ENCODE measurements around the gene LHFPL3. TPM values are rescaled to one million over a fixed set of nuclear protein-coding genes. Genes with fewer than 3 reads are reported as not detected.

LHFPL3 gene
- polyA plus RNA-seq, 1 of the 3 experiments (the other 2 are of a cell fraction), result not detected

DNA sequence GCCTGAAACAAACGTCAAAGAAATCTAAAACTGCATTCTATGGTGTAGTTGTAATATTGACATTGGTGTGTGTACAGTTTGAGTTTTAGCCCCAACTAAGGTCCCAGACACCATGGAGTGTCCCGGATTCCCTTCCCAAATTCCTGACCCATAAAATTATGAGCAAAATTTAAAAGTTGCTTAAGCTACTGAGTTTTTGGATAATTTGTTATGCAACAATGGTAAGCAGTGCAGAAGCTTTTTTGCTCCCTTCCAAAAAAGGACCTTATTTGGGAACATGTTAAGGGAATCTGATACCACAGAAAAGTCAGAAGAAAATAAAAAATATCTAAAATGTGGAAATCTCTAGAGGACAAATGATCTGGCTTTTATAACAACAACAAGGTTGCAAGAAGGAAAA, 622.4 kb downstream of the LHFPL3 start:
- Histone ChIP-seq H3K4me1 (ENCODE audit: control insufficient read depth in 1 of 2, insufficient read depth in 2 of 2, low read depth in 1 of 2, low read length in 1 of 2) (peaks cover 0 to 2% of the 10 kb centered on the region in 2 experiments; a peak in 1 of 4 replicates), H2AFZ (ENCODE audit: low read depth) (no peak overlapping the region), H3K9ac (no peak overlapping the region), H4K20me1 (ENCODE audit: insufficient read depth) (no peaks in the 10 kb centered on the region), H3K27ac (ENCODE audit: low read depth in 2 of 2, low read length in 1 of 2) (no peak overlapping the region), H3K9me2 (no peaks in the 10 kb centered on the region), H3K9me3 (no peaks in the 10 kb centered on the region), H3K79me2 (ENCODE audit: insufficient read depth) (no peaks in the 10 kb centered on the region), H3K27me3 (ENCODE audit: insufficient read depth) (no peaks in the 10 kb centered on the region), H3K36me3 (replicated peaks in 1 of 2; ENCODE audit: control insufficient read depth in 1 of 2, insufficient read depth in 2 of 2, low read length in 1 of 2) (no peaks in the 10 kb centered on the region), H3K4me2 (no peak overlapping the region), H3F3A (replicated peaks; ENCODE audit: insufficient read depth) (peaks cover 3% of the 10 kb centered on the region), H3K4me3 (ENCODE audit: low read depth in 2 of 2, low read length in 1 of 2) (no peak overlapping the region)
- CTCF ChIA-PET, result interaction anchor here (0.7 to 2.0 kb wide), 2 partner anchors 31 to 67 kb away, joined by 3 to 6 read pairs; no protein-coding TSS in a partner anchor
- no peak for TF ChIP-seq TCF12 (IDR thresholded peaks at IDR 0.05)
- TF ChIP-seq EZH2phosphoT487 (IDR thresholded peaks at IDR 0.05; ENCODE audit: borderline replicate concordance, low read depth), result no peak
- TF ChIP-seq, protein P1, sequence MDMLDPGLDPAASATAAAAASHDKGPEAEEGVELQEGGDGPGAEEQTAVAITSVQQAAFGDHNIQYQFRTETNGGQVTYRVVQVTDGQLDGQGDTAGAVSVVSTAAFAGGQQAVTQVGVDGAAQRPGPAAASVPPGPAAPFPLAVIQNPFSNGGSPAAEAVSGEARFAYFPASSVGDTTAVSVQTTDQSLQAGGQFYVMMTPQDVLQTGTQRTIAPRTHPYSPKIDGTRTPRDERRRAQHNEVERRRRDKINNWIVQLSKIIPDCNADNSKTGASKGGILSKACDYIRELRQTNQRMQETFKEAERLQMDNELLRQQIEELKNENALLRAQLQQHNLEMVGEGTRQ (IDR thresholded peaks at IDR 0.05; ENCODE audit: borderline replicate concordance, low read depth, low read length), result no peak
- TF ChIP-seq RXRA (IDR thresholded peaks at IDR 0.05; ENCODE audit: borderline replicate concordance, low read depth), result no peak
- no peak for TF ChIP-seq TEAD4 (IDR thresholded peaks at IDR 0.05; ENCODE audit: borderline replicate concordance, insufficient read depth)
- no peak for TF ChIP-seq FOSL2 (IDR thresholded peaks at IDR 0.05; ENCODE audit: borderline replicate concordance, low read depth)
- TF ChIP-seq, protein P2, sequence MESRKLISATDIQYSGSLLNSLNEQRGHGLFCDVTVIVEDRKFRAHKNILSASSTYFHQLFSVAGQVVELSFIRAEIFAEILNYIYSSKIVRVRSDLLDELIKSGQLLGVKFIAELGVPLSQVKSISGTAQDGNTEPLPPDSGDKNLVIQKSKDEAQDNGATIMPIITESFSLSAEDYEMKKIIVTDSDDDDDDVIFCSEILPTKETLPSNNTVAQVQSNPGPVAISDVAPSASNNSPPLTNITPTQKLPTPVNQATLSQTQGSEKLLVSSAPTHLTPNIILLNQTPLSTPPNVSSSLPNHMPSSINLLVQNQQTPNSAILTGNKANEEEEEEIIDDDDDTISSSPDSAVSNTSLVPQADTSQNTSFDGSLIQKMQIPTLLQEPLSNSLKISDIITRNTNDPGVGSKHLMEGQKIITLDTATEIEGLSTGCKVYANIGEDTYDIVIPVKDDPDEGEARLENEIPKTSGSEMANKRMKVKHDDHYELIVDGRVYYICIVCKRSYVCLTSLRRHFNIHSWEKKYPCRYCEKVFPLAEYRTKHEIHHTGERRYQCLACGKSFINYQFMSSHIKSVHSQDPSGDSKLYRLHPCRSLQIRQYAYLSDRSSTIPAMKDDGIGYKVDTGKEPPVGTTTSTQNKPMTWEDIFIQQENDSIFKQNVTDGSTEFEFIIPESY (IDR thresholded peaks at IDR 0.05; ENCODE audit: borderline replicate concordance, low read depth), result no peak
- 78% methylated on average over 2 of the region's 2 CpGs for WGBS (ENCODE audit: low lambda C conversion rate)
- POLR2A ChIA-PET, result interaction anchor here (0.6 kb wide), 1 partner anchor 1143 kb away, joined by 5 read pairs; no protein-coding TSS in a partner anchor
- DNase-seq, result no peak

DNA sequence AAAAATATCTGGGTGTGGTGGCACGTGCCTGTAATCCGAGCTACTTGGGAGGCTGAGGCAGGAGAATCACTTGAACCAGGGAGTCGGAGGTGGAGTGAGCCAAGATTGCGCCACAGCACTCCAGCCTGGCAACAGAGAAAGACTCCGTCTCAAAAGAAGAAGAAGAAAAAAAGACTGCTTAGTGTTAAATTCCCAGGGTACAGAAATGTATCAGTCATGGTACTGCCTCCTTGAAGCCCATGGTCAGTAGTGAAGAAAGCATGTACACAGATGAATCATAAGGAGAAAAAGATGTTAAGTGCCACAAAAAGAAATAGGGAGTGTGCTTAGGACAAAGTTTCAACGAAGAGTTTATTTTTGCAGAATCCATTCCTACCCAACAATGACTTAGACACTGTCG, 623.1 kb downstream of the LHFPL3 start:
- no peak for TF ChIP-seq GATA2 (CRISPR knock-in tag; IDR thresholded peaks at IDR 0.05)
- TF ChIP-seq, protein P3, sequence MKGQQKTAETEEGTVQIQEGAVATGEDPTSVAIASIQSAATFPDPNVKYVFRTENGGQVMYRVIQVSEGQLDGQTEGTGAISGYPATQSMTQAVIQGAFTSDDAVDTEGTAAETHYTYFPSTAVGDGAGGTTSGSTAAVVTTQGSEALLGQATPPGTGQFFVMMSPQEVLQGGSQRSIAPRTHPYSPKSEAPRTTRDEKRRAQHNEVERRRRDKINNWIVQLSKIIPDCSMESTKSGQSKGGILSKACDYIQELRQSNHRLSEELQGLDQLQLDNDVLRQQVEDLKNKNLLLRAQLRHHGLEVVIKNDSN (IDR thresholded peaks at IDR 0.05; ENCODE audit: borderline replicate concordance, low read depth), result no peak
- TF ChIP-seq JUND (IDR thresholded peaks at IDR 0.05), result no peak
- no peak for TF ChIP-seq YY1 (IDR thresholded peaks at IDR 0.05; ENCODE audit: low read depth)
- no peak for TF ChIP-seq RCOR1 (IDR thresholded peaks at IDR 0.05; ENCODE audit: low read length)
- TF ChIP-seq, protein P4, sequence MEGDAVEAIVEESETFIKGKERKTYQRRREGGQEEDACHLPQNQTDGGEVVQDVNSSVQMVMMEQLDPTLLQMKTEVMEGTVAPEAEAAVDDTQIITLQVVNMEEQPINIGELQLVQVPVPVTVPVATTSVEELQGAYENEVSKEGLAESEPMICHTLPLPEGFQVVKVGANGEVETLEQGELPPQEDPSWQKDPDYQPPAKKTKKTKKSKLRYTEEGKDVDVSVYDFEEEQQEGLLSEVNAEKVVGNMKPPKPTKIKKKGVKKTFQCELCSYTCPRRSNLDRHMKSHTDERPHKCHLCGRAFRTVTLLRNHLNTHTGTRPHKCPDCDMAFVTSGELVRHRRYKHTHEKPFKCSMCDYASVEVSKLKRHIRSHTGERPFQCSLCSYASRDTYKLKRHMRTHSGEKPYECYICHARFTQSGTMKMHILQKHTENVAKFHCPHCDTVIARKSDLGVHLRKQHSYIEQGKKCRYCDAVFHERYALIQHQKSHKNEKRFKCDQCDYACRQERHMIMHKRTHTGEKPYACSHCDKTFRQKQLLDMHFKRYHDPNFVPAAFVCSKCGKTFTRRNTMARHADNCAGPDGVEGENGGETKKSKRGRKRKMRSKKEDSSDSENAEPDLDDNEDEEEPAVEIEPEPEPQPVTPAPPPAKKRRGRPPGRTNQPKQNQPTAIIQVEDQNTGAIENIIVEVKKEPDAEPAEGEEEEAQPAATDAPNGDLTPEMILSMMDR (IDR thresholded peaks at IDR 0.05), result no peak
- TF ChIP-seq TCF12 (IDR thresholded peaks at IDR 0.05), result no peak
- TF ChIP-seq, protein P5, sequence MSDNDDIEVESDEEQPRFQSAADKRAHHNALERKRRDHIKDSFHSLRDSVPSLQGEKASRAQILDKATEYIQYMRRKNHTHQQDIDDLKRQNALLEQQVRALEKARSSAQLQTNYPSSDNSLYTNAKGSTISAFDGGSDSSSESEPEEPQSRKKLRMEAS (IDR thresholded peaks at IDR 0.05; ENCODE audit: low read depth), result no peak
- TF ChIP-seq MEF2A (IDR thresholded peaks at IDR 0.05; ENCODE audit: borderline replicate concordance, low read depth), result no peak
- no peak for TF ChIP-seq EZH2phosphoT487 (IDR thresholded peaks at IDR 0.05; ENCODE audit: borderline replicate concordance, low read depth)
- TF ChIP-seq, protein P2 (IDR thresholded peaks at IDR 0.05; ENCODE audit: borderline replicate concordance, low read depth), result no peak
- TF ChIP-seq FOXJ3 (CRISPR knock-in tag; IDR thresholded peaks at IDR 0.05), result no peak
- no peak for TF ChIP-seq EP300 (IDR thresholded peaks at IDR 0.05; ENCODE audit: borderline replicate concordance in 1 of 2, low read depth in 1 of 2, low read length in 1 of 2)
- TF ChIP-seq NRF1 (IDR thresholded peaks at IDR 0.05; ENCODE audit: low read depth, low read length), result no peak
- no peak for TF ChIP-seq FOSL2 (IDR thresholded peaks at IDR 0.05; ENCODE audit: borderline replicate concordance, low read depth)
- no peak for DNase-seq
- 85% methylated on average over 7 of the region's 7 CpGs for WGBS (ENCODE audit: low lambda C conversion rate)
- no peak overlapping the region for H3K27ac ChIP-seq (ENCODE audit: low read depth in 2 of 2, low read length in 1 of 2)
- no peaks in the 10 kb centered on the region for H3F3A ChIP-seq (replicated peaks; ENCODE audit: insufficient read depth)
- H3K9me3 ChIP-seq, result no peaks in the 10 kb centered on the region
- no peaks in the 10 kb centered on the region for H3K4me1 ChIP-seq (ENCODE audit: control insufficient read depth in 1 of 2, insufficient read depth in 2 of 2, low read depth in 1 of 2, low read length in 1 of 2)
- H3K4me2 ChIP-seq, result no peak overlapping the region
- CTCF ChIA-PET, result no interaction called here
- H3K4me3 ChIP-seq (ENCODE audit: low read depth in 2 of 2, low read length in 1 of 2), result no peak overlapping the region
- H3K9ac ChIP-seq, result no peak overlapping the region
- H3K79me2 ChIP-seq (ENCODE audit: insufficient read depth), result no peaks in the 10 kb centered on the region
- H4K20me1 ChIP-seq (ENCODE audit: insufficient read depth), result no peaks in the 10 kb centered on the region
- POLR2A ChIA-PET, result no interaction called here
- H3K36me3 ChIP-seq (replicated peaks in 1 of 2; ENCODE audit: control insufficient read depth in 1 of 2, insufficient read depth in 2 of 2, low read length in 1 of 2), result no peaks in the 10 kb centered on the region
- no peaks in the 10 kb centered on the region for H3K9me2 ChIP-seq
- no peaks in the 10 kb centered on the region for H3K27me3 ChIP-seq (ENCODE audit: insufficient read depth)
- no peak overlapping the region for H2AFZ ChIP-seq (ENCODE audit: low read depth)

Measured in SK-N-SH (cell line).